ENCODE data around the gene AHSA1.

AHSA1 gene

GRCh38 chr14:77508876-77509275 lies 51.0 kb downstream of the AHSA1 start:
- Histone ChIP-seq H3K27ac (ENCODE audit: low read depth, low read length) (peak overlapping the region; percentile 4; the same call in 1 of the 2 replicates), H2AFZ (ENCODE audit: low read length, unreplicated experiment) (no peak overlapping the region), H3K79me2 (ENCODE audit: control insufficient read depth, insufficient read depth, low read length, unreplicated experiment) (no peaks in the 10 kb centered on the region), H3K4me3 (ENCODE audit: low read depth, low read length) (no peak overlapping the region), H3K4me1 (ENCODE audit: control insufficient read depth, insufficient read depth, low read length, unreplicated experiment) (peaks cover 3% of the 10 kb centered on the region), H3K27me3 (ENCODE audit: insufficient read depth, low read length) (no peaks in the 10 kb centered on the region), H3K36me3 (ENCODE audit: insufficient read depth, low read length) (no peaks in the 10 kb centered on the region)

- Histone ChIP-seq H3K4me3 (ENCODE audit: low read depth, low read length) (no peak overlapping the region), H3K27me3 (ENCODE audit: insufficient read depth, low read length) (no peaks in the 10 kb centered on the region), H3K4me1 (ENCODE audit: control insufficient read depth, insufficient read depth, low read length, unreplicated experiment) (peaks cover 3% of the 10 kb centered on the region), H3K36me3 (ENCODE audit: insufficient read depth, low read length) (no peaks in the 10 kb centered on the region), H3K27ac (ENCODE audit: low read depth, low read length) (no peak overlapping the region), H2AFZ (ENCODE audit: low read length, unreplicated experiment) (no peak overlapping the region), H3K79me2 (ENCODE audit: control insufficient read depth, insufficient read depth, low read length, unreplicated experiment) (no peaks in the 10 kb centered on the region)
Measured at GRCh38 chr14:77509366-77509765, 51.5 kb downstream of the AHSA1 start.

- no peak overlapping the region for H3K4me3 ChIP-seq (ENCODE audit: low read depth, low read length)
- peaks cover 6% of the 10 kb centered on the region; the same call in 1 of the 2 replicates for H3K36me3 ChIP-seq (ENCODE audit: insufficient read depth, low read length)
- H3K27me3 ChIP-seq (ENCODE audit: insufficient read depth, low read length), result no peaks in the 10 kb centered on the region
- no peak overlapping the region for H3K27ac ChIP-seq (ENCODE audit: low read depth, low read length)
- H3K79me2 ChIP-seq (ENCODE audit: control insufficient read depth, insufficient read depth, low read length, unreplicated experiment), result no peaks in the 10 kb centered on the region
- H3K4me1 ChIP-seq (ENCODE audit: control insufficient read depth, insufficient read depth, low read length, unreplicated experiment), result peaks cover 3% of the 10 kb centered on the region
- no peak overlapping the region for H2AFZ ChIP-seq (ENCODE audit: low read length, unreplicated experiment)
Measured at GRCh38 chr14:77511486-77512162, 53.7 kb downstream of the AHSA1 start.

GRCh38 chr14:77516126-77516525 lies 58.2 kb downstream of the AHSA1 start:
- Histone ChIP-seq H3K27ac (ENCODE audit: low read depth, low read length) (no peak overlapping the region), H3K4me1 (ENCODE audit: control insufficient read depth, insufficient read depth, low read length, unreplicated experiment) (no peaks in the 10 kb centered on the region), H3K4me3 (ENCODE audit: low read depth, low read length) (no peak overlapping the region), H2AFZ (ENCODE audit: low read length, unreplicated experiment) (no peak overlapping the region), H3K36me3 (ENCODE audit: insufficient read depth, low read length) (peaks cover 11% of the 10 kb centered on the region; the same call in 1 of the 2 replicates), H3K27me3 (ENCODE audit: insufficient read depth, low read length) (no peaks in the 10 kb centered on the region), H3K79me2 (ENCODE audit: control insufficient read depth, insufficient read depth, low read length, unreplicated experiment) (no peaks in the 10 kb centered on the region)
